Stimulated activated CD4-positive, alpha-beta T cell treated with anti-CD3 and anti-CD28 coated beads, TNF-alpha, amount 100 ng/mL, for 4 hours (primary cell): Measurements from ENCODE around the gene FGA.

Source experiments
- DNase-seq, 3 experiments: peaks; one replicate each; pipeline ENCODE4 v3.0.0-alpha.2; 2020; ENCODE audit warnings: low read depth in 3 of 3

FGA gene

GRCh38 chr4:154583230-154583629 lies 7.3 kb downstream of the FGA start:
- DNase-seq: no peak

GRCh38 chr4:154582723-154583122 lies 7.8 kb downstream of the FGA start:
- no peak for DNase-seq

GRCh38 chr4:154579927-154580326 lies 10.6 kb downstream of the FGA start:
- no peak for DNase-seq

DNA sequence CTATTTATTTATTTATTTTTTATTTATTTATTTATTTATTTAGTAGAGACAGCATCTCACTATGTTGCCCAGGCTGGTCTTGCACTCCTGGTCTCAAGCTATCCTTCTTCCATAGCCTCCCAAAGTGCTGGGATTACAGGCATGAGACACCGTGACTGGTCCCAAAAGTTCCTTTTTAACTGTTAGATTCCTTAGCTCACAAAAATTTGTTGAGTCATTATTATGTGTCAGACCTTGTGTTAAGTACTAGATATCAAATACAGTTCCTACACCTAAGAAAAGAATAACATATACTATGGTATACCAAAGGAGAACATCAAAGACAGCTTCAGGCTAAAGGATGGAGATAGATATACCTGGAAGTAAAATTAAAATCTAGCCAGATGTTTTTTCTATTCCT lies 11.6 kb downstream of the FGA start:
- DNase-seq: no peak

GRCh38 chr4:154577324-154577723 lies 13.2 kb downstream of the FGA start:
- DNase-seq: no peak

DNA sequence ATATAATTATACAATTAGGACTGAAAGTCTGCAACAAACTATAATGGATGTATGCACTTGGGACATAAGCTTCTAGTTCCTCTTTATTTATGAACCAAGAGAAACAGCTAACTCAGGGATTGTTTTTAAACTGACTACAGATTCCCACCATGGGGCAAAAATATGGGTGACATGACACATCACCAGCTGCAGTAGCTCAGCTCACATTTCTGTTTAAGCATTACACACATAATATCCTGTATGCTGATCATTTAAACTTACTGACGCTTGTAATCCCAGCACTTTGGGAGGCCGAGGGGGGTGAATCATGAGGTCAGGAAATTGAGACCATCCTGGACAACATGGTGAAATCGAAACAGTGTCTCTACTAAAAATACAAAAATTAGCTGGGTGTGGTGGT lies 16.2 kb downstream of the FGA start:
- no peak for DNase-seq

DNA sequence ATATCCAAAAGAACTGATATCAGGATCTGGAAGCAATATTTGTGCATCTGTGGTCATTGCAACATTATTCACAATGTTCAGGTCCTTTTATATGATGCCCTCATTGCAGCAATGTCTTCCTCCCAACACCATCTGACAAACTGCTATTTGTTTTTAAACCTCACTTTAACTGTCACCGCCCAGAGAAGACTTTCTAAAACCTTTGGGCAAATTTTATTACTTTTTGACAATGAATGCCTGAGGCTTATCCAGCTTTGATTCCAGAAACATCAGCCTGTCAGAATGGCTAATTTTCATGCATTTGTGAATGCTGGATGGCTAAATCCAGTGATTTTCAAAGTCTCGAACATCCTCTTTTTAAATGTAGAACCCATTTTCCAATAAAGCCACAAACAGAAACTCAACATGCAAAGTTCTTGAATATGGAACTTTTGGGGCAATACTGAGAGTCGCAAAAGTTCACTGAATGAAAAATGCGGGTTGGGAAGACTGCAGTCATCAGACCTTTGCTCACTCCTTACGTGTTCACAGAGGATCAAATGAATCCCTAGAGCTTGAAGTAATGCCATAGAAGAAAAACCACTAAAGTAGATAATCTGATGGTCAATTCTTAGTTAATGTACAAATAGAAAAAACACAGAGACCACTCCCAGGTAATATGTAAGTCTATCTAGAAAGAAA lies 17.2 kb downstream of the FGA start:
- DNase-seq: no peak

DNA sequence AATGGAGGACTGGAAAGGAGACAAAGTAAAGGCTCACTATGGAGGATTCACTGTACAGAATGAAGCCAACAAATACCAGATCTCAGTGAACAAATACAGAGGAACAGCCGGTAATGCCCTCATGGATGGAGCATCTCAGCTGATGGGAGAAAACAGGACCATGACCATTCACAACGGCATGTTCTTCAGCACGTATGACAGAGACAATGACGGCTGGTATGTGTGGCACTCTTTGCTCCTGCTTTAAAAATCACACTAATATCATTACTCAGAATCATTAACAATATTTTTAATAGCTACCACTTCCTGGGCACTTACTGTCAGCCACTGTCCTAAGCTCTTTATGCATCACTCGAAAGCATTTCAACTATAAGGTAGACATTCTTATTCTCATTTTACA lies 21.0 kb downstream of the FGA start:
- DNase-seq: no peak

DNA sequence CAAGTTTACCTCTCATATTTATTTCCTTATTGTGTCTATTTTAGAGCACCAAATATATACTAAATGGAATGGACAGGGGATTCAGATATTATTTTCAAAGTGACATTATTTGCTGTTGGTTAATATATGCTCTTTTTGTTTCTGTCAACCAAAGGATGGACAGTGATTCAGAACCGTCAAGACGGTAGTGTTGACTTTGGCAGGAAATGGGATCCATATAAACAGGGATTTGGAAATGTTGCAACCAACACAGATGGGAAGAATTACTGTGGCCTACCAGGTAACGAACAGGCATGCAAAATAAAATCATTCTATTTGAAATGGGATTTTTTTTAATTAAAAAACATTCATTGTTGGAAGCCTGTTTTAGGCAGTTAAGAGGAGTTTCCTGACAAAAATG lies 21.5 kb downstream of the FGA start:
- DNase-seq: no peak

DNA sequence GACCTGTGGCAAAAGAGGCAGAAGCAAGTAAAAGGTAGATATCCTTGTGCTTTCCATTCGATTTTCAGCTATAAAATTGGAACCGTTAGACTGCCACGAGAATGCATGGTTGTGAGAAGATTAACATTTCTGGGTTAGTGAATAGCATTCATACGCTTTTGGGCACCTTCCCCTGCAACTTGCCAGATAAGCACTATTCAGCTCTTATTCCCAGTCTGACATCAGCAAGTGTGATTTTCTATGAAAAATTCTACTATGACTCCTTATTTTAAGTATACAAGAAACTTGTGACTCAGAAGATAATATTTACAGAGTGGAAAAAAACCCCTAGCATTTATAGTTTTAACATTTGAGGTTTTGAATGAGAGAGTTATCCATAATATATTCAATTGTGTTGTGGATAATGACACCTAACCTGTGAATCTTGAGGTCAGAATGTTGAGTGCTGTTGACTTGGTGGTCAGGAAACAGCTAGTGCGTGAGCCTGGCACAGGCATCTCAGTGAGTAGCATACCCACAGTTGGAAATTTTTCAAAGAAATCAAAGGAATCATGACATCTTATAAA lies 23.8 kb downstream of the FGA start:
- DNase-seq: no peak

- no peak for DNase-seq
Measured at GRCh38 chr4:154565704-154566103, 24.8 kb downstream of the FGA start.

DNA sequence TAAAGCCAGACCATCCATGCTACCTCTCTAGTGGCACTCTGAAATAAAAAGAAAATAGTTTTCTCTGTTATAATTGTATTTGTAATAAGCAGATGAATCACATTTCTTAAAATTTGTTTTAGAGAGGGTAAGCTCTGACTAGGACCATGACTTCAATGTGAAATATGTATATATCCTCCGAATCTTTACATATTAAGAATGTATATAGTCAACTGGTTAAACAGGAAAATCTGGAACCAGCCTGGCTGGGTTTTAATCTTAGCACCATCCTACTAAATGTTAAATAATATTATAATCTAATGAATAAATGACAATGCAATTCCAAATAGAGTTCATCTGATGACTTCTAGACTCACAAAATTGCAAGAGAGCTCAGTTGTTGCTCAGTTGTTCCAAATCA lies 26.2 kb downstream of the FGA start:
- DNase-seq: no peak

DNA sequence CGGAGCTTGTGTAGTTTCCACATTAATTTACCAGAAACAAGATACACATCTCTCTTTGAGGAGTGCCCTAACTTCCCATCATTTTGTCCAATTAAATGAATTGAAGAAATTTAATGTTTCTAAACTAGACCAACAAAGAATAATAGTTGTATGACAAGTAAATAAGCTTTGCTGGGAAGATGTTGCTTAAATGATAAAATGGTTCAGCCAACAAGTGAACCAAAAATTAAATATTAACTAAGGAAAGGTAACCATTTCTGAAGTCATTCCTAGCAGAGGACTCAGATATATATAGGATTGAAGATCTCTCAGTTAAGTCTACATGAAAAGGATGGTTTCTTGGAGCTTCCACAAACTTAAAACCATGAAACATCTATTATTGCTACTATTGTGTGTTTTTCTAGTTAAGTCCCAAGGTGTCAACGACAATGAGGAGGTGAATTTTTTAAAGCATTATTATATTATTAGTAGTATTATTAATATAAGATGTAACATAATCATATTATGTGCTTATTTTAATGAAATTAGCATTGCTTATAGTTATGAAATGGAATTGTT lies 27.8 kb downstream of the FGA start, which contains the start of gene FGB:
FGB (plus strand) TSS at position 315 of the 558 bp plus-strand sequence; CDS start at position 323, 8 bp downstream.
- DNase-seq: no peak

DNA sequence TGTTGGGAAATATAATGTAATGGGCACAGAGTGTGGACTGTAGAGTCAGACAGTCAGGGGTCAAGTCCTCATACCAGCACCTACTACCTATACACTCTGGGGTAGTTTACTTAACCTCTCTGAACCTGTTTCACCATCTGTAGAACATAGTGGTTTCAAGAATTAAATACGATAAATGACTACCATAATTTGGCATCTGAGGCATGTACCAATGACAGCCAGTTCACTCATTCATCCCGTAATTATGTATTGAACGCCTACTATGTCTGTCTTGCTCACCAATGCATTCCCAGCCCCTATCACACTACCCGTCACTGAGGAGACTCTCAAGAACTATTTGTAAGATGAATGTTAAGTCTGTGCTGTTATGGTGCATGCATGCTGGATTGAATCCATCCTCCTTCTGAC lies 29.7 kb downstream of the FGA start:
- DNase-seq: no peak

DNA sequence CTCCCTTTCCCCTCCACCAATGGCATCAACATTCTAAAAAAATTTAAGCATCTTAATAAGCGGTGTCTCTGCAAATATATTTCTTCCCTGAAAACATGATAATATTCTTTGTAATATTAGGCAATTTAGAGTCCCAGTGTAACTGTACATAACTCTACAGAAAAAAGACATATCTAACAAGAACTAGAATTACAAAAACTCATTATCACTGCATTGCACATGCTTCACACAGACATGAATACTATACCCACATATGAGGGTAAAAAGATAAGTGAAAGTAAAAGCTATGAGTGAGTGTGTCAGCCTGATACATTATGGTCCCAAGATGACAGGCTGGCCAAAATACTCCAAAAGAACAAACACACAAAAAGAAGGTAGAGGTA lies 30.1 kb downstream of the FGA start:
- DNase-seq: no peak

DNA sequence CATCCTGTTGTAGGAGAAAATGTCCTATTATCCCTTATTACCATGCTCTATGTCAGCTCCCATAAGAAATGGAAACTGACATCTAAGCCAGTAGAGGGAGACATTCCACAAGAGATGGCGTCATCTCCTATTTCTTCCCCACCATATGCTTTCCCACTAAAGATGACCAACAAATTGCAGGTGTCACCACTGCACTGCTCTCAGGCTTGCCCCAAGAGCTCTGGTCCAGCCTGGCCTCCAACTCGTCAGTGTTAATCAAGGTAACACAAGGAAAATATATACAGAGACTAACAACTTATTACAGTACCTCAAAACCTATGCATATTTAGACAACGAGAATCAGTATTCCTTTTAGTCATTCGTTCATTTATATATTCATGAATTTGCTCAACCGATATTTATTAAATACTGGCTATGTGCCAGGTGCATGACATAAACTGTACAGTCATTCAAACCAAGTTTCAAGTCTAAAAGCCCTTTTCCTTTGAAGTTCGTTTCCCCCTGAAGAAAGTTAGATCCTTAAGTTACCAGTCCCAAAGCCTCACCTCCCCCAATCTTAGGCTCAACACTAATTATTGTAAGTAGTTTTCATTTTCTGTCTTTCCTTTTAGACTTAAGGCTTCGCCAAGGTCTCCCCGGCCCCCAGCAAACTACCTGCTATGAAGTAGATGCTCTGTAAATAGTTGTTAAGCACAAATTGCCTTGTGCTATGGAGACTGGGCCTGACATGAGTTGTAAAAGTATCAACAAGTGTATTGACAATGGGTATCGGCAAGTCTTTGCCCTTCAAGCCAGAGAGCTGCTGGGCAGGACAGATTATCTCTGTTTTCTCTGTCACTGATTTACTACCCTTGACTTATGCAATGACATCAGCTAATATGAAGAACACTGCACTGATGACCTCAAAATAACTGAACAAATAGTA lies 30.8 kb downstream of the FGA start:
- DNase-seq: no peak

DNA sequence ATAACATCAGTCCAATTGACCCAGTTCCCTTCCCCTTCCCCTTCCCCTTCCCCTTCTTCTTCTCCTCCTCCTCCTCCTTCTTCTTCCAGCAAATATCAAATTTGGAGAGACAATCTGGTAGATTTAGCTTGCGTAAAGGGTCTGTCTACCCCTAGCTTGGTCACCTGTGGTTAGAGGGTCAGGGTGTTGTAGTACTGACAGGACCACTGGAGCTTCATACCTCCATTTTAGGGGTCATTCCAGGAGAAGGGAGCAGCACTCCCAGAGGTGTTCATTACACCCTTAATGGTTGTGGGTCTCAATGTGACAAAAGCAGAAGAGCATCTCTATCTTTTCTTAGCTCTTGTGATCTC lies 31.4 kb downstream of the FGA start:
- DNase-seq: no peak

DNA sequence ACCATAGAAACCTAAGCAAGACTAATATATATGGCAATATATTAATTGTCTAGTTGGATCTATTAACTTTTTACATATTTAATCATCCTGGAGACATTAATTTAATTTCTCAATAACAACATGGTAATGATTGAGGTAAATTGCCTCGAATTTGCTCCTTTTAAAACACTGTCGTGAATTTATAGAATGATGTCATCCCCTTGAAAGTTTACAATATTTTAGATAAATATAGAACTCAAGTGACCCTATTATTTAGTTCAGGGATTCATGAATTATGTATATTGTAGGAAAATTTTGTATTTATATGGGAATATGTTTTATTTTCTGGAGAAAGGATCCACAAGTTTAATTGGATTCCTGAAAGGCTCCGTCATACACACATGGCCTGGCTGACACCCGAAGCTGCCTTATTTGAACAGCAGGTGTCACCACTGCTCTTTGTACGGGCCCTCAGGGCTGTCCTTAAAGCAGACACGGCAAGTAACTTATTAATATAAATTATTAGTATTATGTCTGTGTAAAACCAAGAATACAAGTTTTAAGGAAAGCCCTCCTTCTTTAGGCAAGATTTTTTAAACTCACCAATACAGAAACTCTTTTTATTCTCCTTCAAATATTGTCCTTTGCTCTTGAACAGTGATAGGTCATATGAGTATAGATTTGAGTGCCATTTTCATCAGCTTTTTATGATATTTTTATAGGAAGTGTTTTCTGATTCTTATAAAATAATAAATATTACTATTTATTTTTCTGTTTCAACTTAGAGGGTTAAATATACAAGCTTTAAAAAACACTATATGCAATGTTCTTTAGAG lies 38.5 kb downstream of the FGA start:
- peak; percentile 23 to 54 (median 49) for DNase-seq

- DNase-seq: peak; percentile 91 to 93 (median 92)
Measured at GRCh38 chr4:154549894-154550790, 40.4 kb downstream of the FGA start, which contains the start of gene PLRG1. Gene PLRG1 (minus strand): TSS chr4:154550400. CDS start chr4:154550308, 92 bp downstream.

DNA sequence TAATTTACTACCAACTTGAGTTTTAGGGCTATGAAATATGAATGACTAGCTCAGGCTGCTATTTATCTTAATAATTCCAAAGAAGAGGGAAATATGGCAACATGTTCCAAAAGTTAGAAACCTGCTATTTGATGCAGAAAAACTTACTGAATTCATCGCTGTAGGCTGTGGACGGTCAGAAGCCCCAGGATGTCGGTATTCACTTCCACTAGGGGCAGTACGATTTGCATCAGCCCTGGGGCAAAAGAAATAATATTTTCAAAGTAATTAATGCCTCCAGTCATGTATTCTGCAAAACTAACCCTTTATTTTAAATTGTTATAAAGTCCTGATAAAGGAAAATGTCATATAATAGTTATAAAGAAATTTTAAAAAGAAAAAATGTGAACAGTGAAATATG lies 44.9 kb downstream of the FGA start:
- no peak for DNase-seq
